A673 (cell line): ENCODE measurements around the gene MYL12A.

Source experiments
- EZH2 ChIP-seq: fragments of 200-600 bp; sonication (generic); IDR thresholded peaks from 2 replicates; pipeline ENCODE4 v1.6.1; 2017; ENCODE audit warnings: borderline replicate concordance, low read depth, mild to moderate bottlenecking, mixed read lengths, antibody characterized with exemption, low read length; ENCODE audit not compliant: poor library complexity, severe bottlenecking
- TF ChIP-seq, protein P1 (sequence below): fragments of 300-800, 200-600 bp; sonication (generic); conservative IDR thresholded peaks from 2 replicates; pipeline ENCODE4 v1.5.1; 2017; ENCODE audit warnings: low read depth, mild to moderate bottlenecking, antibody characterized with exemption, low read length, moderate library complexity, mixed read lengths

GRCh38 chr18:3209859-3210569 lies 37.6 kb upstream of the MYL12A start:
- TF ChIP-seq, protein P1, sequence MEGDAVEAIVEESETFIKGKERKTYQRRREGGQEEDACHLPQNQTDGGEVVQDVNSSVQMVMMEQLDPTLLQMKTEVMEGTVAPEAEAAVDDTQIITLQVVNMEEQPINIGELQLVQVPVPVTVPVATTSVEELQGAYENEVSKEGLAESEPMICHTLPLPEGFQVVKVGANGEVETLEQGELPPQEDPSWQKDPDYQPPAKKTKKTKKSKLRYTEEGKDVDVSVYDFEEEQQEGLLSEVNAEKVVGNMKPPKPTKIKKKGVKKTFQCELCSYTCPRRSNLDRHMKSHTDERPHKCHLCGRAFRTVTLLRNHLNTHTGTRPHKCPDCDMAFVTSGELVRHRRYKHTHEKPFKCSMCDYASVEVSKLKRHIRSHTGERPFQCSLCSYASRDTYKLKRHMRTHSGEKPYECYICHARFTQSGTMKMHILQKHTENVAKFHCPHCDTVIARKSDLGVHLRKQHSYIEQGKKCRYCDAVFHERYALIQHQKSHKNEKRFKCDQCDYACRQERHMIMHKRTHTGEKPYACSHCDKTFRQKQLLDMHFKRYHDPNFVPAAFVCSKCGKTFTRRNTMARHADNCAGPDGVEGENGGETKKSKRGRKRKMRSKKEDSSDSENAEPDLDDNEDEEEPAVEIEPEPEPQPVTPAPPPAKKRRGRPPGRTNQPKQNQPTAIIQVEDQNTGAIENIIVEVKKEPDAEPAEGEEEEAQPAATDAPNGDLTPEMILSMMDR = no peak
- TF ChIP-seq EZH2 = no peak
